Spinal cord (tissue), 10 donors: Measurements from ENCODE around the gene TEX264. TPM values are rescaled to one million over a fixed set of nuclear protein-coding genes. Genes with fewer than 3 reads are reported as not detected.
"Not testable (repeated sequence)": the region's sequence is repeated elsewhere in the genome, so short reads cannot be mapped to it uniquely, and the experiment has no call there.

ENCODE experiments used
- DNase-seq, 6 donors: peaks; one replicate each; pipeline versions ENCODE4 v3.0.0 to v3.0.0-alpha.2; 2013 to 2015; ENCODE audit warnings: low spot score in 6 of 6, low read depth in 4 of 6
- H3K27ac ChIP-seq: one replicate; pipeline ENCODE4 v1.5.1; 2013; ENCODE audit warnings: low read depth, low read length, control low read depth
- H3K27me3 ChIP-seq: one replicate; pipeline ENCODE4 v1.6.1; 2013; ENCODE audit warnings: low read length; ENCODE audit not compliant: control insufficient read depth, insufficient read depth
- H3K36me3 ChIP-seq: one replicate; pipeline ENCODE4 v1.6.1; 2013; ENCODE audit warnings: low read length; ENCODE audit not compliant: control insufficient read depth, insufficient read depth
- H3K4me1 ChIP-seq: one replicate; pipeline ENCODE4 v1.6.1; 2013; ENCODE audit warnings: low read length; ENCODE audit not compliant: control insufficient read depth, insufficient read depth
- H3K4me3 ChIP-seq: one replicate; pipeline ENCODE4 v1.5.1; 2013; ENCODE audit warnings: low read depth, low read length, control low read depth
- H3K9me3 ChIP-seq: one replicate; pipeline ENCODE4 v1.6.1; 2013; ENCODE audit warnings: low read length; ENCODE audit not compliant: control insufficient read depth, insufficient read depth
- WGBS: methylation state at CpG from one replicate; pipeline ENCODE4 v1.1.5; 2013; ENCODE audit warnings: missing lambda C conversion rate; ENCODE audit not compliant: insufficient coverage; 5-methylcytosine and 5-hydroxymethylcytosine counted together
- polyA plus RNA-seq, 2 donors: library from polyadenylated mRNA; unstranded; fragments of 120-200 nt; gene quantifications; one replicate each; pipeline ENCODE4 v1.2.1, GENCODE V29; 2013; ENCODE audit not compliant: insufficient read length in 2 of 2
- total RNA-seq, 2 donors: library from RNA; depleted of rRNA in 1 of 2; stranded (reverse); fragments of 120-200 nt in 1 of 2; fragments of >200 nt in 1 of 2; gene quantifications; one replicate each; pipeline versions ENCODE4 v1.2.3 to v1.2.4, GENCODE V29; 2013 to 2014
- donor health status: healthy.

The TEX264 gene
- total and polyA plus RNA-seq, 4 donors: 24.7 to 58.0 (median 48.4) TPM

GRCh38 chr3:51652103-51652502 is 18.9 kb upstream of the TEX264 start:
- not testable (repeated sequence) for H3K27me3 ChIP-seq, DNase-seq, H3K27ac ChIP-seq, H3K9me3 ChIP-seq, H3K4me3 ChIP-seq, H3K4me1 ChIP-seq
- WGBS: 100% methylated on average over 1 of the region's 2 CpGs
- H3K36me3 ChIP-seq: peaks cover 22% of the 10 kb centered on the region

DNA sequence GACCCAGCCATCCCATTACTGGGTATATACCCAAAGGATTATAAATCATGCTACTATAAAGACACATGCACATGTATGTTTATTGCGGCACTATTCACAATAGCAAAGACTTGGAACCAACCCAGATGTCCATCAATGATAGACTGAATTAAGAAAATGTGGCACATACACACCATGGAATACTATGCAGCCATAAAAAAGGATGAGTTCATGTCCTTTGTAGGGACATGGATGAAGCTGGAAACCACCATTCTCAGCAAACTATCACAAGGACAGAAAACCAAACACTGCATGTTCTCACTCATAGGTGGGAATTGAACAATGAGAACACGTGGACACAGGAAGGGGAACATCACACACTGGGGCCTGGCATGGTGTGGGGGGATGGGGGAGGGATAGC is 17.6 kb upstream of the TEX264 start:
- not testable (repeated sequence) for H3K9me3 ChIP-seq, DNase-seq, H3K4me3 ChIP-seq, H3K27me3 ChIP-seq, H3K27ac ChIP-seq, H3K4me1 ChIP-seq
- peaks cover 20% of the 10 kb centered on the region for H3K36me3 ChIP-seq
- WGBS: no CpG with 5 or more reads among the region's 2 CpGs

GRCh38 chr3:51657234-51657633 is 13.8 kb upstream of the TEX264 start:
- no peak for DNase-seq
- peaks cover 36% of the 10 kb centered on the region for H3K36me3 ChIP-seq
- no peaks in the 10 kb centered on the region for H3K9me3 ChIP-seq
- H3K27ac ChIP-seq: no peak overlapping the region
- H3K4me1 ChIP-seq: no peaks in the 10 kb centered on the region
- H3K27me3 ChIP-seq: no peaks in the 10 kb centered on the region
- no peak overlapping the region for H3K4me3 ChIP-seq
- no CpG with 5 or more reads among the region's 3 CpGs for WGBS

DNA sequence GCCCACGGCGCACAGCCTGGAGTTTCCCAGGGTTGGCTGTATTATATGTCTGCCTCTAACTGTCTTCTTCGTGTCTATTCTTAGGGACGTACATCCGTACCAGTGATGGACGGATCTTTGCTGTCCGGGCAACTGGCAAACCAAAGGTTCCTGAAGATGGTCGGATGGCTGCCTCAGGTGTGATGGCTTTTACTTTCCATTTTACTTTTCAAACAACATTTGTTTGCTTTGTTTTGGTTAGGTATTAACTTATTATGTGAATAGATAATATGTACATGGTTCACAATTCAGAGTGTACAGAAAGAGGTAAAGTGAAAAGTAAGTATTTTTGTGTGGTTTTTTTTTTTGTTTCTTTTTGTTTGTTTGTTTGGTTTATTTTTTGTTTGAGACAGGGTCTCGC is 11.1 kb upstream of the TEX264 start:
- DNase-seq: no peak
- Histone ChIP-seq H3K27me3 (no peaks in the 10 kb centered on the region), H3K9me3 (no peaks in the 10 kb centered on the region), H3K4me3 (no peak overlapping the region), H3K36me3 (peaks cover 52% of the 10 kb centered on the region), H3K27ac (no peak overlapping the region), H3K4me1 (no peaks in the 10 kb centered on the region)
- WGBS: 98% methylated on average over 5 of the region's 9 CpGs

DNA sequence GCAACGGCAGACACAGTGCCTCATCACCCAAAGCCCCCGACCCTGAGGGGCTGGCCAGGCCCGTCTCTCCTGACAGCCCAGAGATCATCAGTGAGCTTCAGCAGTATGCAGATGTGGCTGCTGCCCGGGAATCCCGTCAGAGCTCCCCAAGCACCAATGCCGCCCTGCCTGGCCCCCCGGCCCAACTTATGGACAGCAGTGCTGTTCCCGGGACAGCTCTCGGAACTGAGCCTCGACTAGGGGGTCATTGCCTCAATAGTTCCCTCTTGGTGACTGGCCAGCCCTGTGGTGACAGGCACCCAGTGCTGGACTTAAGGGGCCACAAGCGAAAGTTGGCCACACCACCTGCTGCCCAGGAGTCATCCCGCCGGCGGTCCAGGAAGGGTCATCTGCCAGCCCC is 8.6 kb upstream of the TEX264 start:
- peaks cover 48% of the 10 kb centered on the region for H3K36me3 ChIP-seq
- no peaks in the 10 kb centered on the region for H3K4me1 ChIP-seq
- H3K27me3 ChIP-seq: no peaks in the 10 kb centered on the region
- no peak overlapping the region for H3K4me3 ChIP-seq
- no peaks in the 10 kb centered on the region for H3K9me3 ChIP-seq
- no peak overlapping the region for H3K27ac ChIP-seq
- WGBS: 94% methylated on average over 14 of the region's 14 CpGs
- no peak for DNase-seq

DNA sequence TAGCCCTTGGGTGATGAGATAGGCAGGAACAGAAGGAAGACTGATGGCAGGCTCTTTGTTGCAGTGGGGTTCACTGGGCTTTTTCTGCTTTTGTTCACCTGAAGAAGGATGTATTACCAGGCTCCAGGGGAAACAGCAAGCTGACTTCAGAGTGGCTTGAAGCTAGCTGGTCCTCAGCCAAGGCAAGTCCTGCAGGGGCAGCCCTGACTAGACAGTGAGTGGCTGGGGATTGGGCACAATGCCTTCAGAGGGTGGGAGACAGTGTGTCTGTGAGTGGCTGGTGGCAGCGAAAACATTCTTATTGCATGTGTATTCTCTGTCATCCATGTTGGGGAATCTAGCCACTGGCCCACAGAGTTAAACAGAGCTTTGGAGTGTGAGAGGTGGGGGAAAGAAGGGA is 2.3 kb upstream of the TEX264 start:
- Histone ChIP-seq H3K36me3 (peaks cover 13% of the 10 kb centered on the region), H3K4me1 (peaks cover 37% of the 10 kb centered on the region), H3K4me3 (no peak overlapping the region), H3K27ac (no peak overlapping the region), H3K27me3 (no peaks in the 10 kb centered on the region), H3K9me3 (no peaks in the 10 kb centered on the region)
- DNase-seq: peak in 1 of 6 donors; percentile 24
- WGBS: 83% methylated on average over 1 of the region's 1 CpG

DNA sequence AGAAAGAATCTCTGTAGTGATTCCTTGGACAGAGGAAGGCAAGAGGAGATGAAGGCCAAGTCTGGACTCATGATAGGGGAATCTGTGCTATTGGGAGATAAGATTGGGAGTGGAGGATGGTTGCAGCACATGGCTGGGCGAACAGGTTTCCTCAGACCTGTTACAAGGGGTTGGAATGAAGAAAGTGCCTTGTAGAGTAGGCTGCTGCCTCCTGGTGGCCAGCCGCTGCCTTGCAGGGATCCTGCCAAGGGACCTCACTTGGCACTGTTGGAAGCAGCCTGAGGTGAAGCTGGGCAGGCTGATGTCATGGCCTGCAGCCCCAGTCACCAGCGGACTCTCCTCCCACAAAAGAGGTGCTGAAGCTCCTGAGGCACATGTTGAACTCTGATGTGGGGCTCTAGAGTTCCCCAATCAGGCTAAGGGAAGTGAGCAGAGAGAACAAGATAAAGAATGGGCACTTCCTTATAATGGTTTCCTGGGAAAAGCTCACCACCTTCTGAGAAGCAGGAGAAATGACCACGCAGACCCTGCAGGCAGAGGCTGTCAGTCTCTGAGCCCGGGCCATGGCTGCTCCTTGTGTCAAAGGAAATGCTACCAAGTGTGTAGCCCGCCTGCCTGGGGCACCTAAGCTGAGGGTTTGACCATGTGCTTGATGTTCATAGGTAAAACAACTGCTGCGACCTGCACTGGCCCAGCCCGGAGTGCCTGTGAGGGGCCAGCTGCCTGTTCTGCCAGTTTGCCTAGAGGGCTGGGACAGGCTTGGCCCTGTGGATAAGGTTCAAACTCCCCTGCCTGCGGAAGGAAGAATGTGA is 1.6 kb upstream of the TEX264 start:
- Histone ChIP-seq H3K36me3 (peaks cover 14% of the 10 kb centered on the region), H3K27ac (no peak overlapping the region), H3K9me3 (no peaks in the 10 kb centered on the region), H3K27me3 (no peaks in the 10 kb centered on the region), H3K4me3 (no peak overlapping the region), H3K4me1 (peaks cover 43% of the 10 kb centered on the region)
- WGBS: 62% methylated on average over 8 of the region's 9 CpGs
- DNase-seq: peak; percentile 17 to 90 (median 58)

DNA sequence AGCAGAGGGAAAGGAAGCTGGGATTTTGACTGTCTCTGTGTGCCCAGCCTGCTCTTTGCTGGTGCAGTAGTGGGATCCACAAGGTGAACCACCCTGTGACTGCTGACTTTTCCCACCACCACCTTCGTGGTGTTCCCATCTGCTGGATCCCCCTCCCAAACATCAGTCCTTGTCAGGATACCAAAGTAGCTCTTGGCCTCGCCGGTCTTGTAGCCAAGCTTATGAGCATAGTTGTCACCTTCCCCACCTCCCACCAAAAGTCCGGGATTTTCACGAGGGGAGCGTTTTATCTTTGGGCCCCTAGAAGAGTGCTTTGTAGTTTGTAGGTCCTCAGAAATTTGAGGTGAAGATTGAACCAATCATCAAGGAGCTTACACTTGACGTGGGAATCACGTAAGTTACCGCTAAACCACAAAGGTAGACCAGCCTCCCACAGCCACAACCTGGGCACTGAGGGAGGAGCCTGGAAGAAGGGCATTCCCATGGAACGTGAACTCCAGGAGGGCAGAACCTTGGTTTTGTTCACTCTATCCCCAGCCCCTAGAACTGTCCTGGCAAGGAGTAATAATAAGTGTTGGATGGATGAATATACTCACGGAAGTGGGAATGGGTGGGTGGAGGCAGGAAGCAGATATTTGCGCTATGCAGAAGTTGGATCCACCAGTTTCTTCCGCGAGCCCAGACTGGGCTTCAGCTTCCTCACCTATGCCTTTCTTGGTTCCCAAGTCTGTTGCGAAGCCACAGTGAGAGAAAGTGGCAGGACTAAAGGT is 814 bp upstream of the TEX264 start:
- Histone ChIP-seq H3K36me3 (peaks cover 22% of the 10 kb centered on the region), H3K9me3 (no peaks in the 10 kb centered on the region), H3K4me3 (peak overlapping the region; percentile 87), H3K4me1 (peaks cover 43% of the 10 kb centered on the region), H3K27ac (no peak overlapping the region), H3K27me3 (no peaks in the 10 kb centered on the region)
- 80% methylated on average over 6 of the region's 15 CpGs for WGBS
- DNase-seq: no peak

DNA sequence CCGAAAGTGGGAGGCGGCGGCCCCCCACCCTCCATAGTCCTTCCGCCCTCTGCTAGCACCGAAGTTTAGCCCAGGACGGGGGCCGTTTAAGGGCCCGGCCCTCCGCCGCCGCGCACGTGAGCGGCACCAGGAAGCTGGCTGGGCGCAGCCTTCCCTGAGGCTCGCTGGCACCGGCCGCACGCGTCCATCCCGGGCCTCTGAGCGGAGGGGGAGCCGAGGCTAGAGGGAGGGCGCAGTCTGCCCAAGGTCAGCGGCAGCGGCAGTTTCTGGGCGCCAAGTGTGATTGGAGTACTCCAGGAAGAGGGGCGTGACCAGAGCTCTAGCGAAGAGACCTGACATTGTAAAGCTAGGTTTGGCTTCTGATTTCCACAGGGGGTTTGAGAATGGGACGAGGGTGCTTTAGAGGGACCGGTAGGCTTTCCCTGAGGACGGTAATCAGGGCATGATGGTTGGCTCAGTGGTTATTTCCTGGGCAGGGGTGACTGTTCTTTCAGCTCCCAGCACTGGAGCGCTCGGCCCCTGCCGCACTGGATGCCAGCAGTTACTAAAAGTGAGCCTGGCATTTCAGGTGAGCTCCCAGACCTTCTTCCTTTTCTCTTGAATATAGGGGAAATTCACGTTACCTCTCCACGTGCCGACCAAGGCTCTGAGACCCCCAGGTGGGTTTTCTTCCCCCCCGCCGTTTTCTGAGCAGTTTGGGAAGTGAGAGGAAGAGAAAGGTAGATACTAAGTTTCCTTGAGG is 853 bp downstream of the TEX264 start:
- peaks cover 43% of the 10 kb centered on the region for H3K4me1 ChIP-seq
- peaks cover 34% of the 10 kb centered on the region for H3K36me3 ChIP-seq
- peak in 2 of 6 donors; percentile 71 to 76 for DNase-seq
- WGBS: 5% methylated on average over 30 of the region's 40 CpGs
- H3K4me3 ChIP-seq: peak overlapping the region; percentile 87
- H3K27me3 ChIP-seq: no peaks in the 10 kb centered on the region
- no peaks in the 10 kb centered on the region for H3K9me3 ChIP-seq
- peak overlapping the region; percentile 82 for H3K27ac ChIP-seq
